NAMALWA (cell line): Measurements from ENCODE around the gene ARID5B.
"Not testable (repeated sequence)": the region's sequence is repeated elsewhere in the genome, so short reads cannot be mapped to it uniquely, and the experiment has no call there.

ENCODE experiments used
- DNase-seq: peaks from one replicate; pipeline ENCODE4 v3.0.0-alpha.2; 2015; ENCODE audit warnings: low spot score

ARID5B gene

DNA sequence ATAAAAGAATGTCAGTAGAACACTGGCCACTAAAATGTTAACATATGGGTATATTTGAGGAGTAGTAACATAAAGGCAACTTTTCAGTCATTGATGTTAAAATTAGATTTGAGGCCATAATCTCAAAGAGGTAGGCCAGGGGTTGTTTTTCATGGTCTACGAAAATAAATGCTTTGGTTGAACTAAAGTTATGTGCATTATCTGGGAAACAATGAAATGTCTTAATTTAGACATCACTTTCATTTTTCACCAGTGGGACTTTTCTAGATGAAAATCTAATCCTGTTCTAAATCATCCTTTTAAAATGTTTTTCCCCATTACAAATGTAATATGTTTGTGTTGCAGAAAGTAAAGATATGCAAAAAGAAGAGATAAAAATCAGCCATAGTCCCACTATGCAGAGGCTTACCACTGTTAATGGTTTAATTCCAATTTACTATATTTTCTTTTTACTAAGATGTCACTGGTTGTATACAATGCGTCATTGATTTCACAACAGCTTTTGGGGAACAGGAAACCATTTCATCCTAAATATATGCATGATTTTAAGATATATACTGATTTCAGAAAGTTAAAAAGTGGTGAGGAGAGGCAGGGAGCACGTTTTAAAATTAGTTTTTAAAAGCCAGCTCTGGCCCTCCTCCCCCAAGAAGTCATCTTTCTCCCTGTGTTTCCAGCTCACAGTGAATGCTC is 64.3 kb downstream of the ARID5B start:
- DNase-seq = no peak

DNA sequence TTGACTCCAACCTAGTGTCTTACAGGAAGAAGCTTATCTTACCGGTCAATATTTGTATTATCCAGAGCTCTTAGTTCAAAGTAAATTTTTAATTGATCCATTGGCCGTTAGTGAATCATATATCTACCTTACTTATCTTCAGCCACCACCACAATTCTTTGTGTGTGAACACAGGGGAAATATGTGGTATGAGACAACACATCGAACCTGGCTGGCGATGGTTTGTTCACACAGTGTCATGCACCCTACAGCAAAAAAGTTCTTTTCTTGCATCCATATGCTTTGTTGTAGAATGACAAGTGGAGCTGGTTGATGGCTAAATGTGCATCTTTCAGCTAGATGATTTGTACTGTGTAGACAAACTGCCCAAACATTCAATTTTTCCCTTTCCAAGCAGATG is 65.8 kb downstream of the ARID5B start:
- DNase-seq = no peak

DNA sequence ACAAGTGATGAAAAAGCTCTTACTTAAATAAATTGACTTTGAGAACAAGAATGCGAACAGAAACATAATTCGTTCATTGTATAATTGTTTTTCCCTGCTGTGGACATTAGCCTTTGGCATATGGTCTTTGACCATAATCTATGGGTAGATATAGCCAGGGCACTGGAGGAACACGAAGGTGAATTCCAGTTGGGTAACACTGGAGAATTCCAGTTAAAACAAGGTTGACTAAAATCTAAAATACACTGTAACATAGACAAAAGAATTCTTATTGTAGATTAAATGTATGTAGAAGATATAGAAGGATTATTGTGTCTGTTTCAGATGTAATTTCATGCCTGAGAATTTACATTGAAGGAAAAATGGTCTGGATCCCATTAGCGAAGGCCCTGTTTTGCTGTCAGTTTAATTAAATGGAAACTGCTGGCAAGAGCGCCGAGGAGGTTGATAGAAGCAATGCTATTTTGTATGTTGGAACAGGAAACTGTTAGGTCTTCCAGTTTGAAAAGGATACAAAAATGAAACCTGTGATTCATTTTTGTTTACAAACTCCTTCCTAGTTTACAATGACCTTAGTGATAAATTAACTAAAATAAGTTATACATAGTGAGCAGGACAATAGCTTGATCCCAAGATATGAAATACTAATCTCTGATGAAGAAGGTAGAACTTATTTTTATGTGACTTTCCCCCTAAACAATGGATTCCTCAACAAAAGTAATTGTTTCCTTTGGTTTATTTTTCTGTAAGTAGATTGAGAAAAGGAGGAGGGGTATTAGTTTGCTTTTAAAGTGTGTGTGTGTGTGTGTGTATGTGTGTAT is 68.9 kb downstream of the ARID5B start:
- DNase-seq = no peak

DNA sequence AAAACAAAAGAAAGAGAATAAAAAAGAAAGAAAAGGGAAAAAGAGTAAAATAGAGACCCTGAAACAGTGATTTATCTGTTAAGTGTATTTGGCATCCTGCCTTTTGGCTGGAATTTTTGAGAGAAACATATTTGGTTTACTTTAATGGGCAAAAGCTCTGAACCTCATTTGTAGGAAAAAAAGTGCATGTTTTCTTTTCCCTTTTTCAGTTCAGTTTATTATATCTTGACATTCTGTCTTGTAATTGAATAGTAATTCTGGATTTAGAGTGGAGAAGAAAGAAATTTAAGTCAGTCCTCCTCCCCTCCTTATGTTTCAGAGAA is 69.5 kb downstream of the ARID5B start:
- DNase-seq = no peak

DNA sequence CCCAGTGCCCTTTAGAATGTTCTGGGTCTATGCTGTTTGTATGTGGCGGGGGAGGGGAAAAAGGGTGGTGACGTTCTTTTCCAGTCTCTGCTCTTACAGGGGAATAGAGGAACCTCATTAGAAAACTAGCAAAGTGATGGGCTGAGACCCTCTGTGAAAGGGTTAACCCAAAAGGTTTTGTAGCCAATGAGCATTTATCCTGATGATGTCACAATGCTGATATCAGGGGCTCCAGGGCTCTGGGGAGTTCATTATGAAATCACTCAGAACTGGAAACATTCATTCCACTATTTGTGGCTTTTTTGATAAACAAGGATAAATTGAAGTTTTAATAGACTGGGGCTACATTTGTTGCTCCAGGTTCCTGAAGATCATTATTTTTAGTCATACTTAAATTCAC is 71.7 kb downstream of the ARID5B start:
- DNase-seq = no peak

DNA sequence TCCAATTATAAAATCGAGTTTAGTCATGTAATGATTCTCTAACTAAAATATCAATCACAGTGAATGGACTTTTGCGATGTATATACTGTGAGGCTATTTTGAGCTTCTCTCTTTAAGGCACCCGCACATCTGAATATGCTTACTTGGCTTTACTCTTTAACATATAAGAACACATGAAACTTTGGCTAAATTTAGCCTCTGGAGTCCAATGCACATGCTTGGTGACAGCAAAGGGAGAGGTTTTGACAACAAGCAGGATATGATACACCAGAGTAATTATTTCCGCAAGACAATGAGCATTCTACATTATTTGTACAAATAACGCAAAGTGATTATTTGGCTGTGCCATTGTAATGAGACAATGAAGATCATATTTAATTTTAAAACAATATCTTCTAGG is 72.4 kb downstream of the ARID5B start:
- peak; percentile 56 for DNase-seq

DNA sequence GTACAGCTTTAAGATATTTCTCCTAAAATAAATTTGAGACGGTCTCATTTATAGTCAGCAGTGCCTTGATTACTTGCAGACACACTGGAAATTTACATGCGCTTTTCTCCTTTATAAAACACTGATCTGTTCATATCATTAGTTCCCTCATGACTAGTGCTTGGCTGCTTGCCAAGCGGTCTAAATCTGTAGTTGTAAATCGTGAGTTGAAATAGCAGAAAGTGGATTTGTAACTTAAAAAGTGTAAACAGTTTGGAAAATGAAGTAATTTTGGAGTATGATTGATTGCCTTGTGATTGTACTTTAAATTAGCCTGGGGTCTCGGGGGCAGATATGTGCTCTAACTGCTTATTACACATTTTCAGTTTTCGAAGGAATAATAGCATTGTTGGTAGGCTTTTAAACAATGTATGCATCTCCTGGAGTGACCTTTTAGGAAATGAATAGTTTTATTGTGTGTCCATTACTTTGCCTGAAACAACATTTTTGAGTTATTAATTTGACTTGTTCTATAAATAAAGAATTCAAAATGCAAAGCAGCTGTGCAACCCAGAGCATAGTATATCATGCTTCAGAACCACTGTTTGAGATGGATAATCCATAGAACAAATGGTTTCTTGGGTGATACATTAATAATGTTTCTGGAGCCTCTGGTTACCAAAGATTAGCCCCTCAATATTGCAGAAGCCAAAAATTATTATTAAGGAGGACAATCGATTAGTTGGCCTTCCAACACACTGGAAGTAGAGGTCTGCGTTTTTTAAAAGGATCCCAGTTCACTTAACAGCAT is 73.3 kb downstream of the ARID5B start:
- peak; percentile 82 for DNase-seq

DNA sequence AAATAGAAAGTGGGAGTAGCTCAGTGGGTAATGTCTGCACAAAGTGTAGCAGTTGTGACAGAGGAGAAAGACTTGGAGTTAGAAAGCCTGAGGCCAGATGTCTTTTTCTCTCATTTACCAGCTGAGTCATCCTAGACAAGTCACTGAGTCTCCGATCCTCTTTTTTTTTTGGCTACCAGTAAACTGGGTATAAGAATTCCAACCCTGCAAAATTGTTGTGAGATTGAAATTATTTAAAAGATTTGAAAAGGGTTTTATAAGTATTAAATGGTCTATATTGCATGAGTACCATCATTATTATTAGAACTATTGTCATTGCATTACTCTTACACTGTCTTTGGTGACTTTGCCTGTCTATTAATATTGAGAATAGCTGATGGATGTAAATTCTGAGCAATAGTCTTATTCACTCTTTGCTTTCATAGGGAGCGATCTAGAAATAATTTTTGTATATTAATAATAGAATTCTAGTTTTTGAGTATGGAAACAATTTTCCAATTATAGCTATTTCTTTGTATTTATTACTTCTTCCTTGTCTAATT is 74.0 kb downstream of the ARID5B start:
- peak; percentile 56 for DNase-seq

DNA sequence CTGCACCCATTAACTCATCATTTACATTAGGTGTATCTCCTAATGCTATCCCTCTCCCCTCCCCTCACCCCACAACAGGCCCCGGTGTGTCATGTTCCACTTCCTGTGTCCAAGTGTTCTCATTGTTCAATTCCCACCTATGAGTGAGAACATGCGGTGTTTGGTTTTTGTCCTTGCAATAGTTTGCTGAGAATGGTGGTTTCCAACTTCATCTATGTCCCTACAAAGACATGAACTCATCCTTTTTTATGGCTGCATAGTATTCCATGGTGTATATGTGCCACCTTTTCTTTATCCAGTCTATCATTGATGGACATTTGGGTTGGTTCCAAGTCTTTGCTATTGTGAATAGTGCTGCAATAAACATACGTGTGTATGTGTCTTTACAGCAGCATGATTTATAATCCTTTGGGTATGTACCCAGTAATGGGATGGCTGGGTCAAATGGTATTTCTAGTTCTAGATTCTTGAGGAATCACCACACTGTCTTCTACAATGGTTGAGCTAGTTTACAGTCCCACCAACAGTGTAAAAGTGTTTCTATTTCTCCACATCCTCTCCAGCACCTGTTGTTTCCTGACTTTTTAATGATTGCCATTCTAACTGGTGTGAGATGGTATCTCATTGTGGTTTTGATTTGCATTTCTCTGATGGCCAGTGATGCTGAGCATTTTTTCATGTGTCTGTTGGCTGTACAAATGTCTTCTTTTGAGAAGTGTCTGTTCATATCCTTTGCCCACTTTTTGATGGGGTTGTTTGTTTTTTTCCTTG is 75.6 kb downstream of the ARID5B start:
- DNase-seq = not testable (repeated sequence)

DNA sequence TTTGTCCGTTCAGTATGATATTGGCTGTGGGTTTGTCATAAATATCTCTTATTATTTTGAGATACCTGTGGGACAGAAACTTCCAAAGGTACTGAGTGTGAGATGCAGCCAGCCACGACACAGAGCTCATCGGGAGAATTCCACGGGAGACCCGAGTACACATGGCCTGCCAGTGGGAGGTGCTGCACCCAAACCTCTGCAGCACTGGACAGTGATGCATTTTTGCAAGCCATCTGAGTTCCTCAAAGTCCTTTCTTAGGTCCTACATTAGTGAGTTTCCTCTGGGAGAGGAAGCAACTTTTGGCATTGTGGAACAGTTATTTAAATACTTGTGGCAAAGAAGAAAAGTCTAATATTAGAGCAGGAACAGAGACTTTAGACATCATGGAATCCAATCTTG is 77.5 kb downstream of the ARID5B start:
- DNase-seq = no peak

DNA sequence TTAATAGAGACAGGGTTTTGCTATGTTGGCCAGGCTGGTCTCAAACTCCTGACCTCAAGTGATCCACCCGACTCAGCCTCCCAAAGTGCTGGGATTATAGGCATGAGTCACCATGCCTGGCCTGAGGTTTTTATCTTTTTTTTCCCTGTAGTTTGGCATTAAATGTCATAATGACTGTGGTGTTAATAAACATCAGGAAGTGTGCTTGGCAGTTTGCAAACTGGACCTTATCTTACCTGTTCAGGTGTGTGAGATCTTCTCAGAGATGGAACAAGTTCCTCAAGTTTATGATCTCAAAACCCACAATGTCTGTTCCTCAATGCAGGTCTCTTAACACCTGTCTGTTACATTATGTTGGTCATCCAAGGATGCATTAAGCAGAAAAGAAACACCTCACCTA is 80.0 kb downstream of the ARID5B start:
- DNase-seq = no peak

DNA sequence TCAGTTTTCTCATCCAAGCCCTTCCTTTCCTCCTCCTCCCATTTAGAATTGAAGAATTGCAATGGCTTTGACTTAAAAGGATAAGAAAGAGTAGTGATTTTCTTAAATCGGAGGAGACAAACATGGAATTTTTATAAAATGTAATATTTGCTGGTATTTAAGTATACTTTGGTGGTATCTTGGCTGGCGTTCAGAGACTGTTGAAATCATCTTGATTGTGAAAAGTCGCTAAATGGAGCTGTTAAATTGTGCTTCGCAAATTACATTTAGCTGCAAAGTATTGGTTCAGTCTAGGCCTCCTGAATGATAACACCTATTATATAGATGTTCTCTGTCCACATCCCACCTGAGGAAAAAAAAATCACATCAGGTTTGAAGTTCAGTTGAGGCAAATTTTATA is 81.8 kb downstream of the ARID5B start:
- no peak for DNase-seq

DNA sequence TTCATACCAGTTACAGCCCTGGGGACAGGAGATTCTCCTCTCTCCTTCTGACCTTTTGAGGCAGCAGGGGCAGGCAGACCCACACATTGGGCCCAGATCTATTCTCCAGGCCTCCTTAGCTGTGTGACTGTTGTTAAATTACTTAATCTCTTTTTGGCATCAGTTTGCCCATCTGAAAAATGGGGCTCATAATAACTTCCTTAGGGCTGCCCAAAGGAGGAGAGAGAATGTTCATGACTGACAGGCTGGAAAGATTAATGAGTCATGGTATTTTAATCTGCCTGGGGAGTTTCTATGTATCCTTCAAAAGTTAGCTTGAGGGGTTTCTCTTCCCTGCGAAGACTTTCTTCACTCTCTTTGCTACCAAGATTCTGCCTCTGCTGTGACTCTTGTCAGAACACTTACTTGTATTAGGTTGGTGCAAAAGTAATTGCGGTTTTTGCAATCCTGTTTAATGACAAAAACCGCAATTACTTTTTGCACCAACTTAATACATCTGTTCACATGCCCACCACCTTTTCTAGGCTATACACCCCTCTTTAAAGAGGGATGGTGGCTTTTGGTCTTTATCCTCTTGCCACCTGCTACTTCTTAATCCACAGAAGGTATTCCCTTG is 83.4 kb downstream of the ARID5B start:
- no peak for DNase-seq

DNA sequence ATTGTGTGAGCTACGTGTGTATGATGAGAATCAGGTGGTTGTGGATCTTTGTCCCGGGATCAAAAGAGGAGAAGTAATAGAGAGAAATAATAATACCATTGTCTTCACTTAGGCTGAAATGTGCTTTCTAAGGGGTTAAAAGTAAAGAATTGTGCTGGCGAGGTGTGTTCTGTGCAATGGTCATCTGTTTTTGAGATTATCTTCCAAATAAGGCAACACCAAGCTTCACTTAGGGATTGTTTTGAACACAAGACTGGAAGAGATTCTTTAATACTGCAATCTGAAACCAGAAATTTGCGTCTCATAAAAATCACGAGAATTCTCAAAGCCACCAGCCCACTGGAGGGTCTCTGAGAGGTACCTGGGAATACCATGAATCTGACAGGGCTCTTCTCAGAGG is 84.2 kb downstream of the ARID5B start:
- DNase-seq = no peak

DNA sequence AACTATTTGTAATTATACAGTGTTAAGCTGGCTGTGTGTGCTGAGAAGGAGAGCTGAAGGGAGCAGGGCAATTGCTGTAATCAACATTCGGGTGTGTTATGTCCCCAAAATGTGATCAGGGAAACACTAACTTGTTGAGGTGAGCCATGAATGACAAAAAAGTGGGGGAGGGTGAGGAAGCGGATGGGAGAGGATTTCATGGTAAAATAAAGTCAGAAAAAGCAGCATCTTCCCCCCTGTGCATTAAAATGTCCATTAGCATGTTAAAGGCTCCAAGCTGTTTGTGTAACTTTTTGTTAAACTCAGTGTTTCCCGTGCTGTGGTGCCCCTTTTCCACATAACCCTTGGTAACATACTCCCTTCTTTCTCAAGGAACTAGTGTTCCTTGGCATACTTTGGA is 84.9 kb downstream of the ARID5B start:
- no peak for DNase-seq

DNA sequence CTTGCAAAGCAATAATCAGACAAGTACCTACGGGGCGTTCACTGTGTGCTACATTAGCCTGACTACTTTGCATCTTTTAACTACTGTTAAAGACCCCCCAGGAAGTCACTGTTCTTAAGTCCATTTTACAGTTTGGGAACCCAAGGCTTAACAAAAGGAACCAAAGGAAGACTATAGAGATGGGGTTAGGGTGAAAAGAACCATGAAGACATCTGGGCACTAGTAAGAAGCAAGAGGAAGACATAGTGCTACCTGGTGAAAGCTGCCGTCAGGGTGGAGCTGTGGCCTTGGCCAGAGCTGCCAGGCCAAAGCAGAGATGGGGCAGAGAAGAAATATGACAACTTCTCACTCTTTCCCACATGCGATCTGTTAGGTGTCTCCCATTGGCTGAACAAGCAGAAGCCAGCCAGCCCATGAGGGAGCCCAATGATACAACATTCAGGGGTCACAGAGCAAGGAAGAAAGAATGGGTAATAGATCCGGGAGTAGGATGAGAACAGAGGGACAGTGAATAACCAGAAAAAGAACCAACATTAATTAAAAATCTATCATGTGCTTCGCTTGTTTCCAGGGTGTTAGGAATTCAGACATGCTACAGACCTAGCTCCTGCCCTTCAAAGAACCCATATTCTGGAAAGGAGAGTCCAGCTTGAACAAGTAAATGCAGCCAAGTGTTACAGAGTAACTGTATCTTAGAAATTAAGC is 85.4 kb downstream of the ARID5B start:
- DNase-seq = peak; percentile 48

DNA sequence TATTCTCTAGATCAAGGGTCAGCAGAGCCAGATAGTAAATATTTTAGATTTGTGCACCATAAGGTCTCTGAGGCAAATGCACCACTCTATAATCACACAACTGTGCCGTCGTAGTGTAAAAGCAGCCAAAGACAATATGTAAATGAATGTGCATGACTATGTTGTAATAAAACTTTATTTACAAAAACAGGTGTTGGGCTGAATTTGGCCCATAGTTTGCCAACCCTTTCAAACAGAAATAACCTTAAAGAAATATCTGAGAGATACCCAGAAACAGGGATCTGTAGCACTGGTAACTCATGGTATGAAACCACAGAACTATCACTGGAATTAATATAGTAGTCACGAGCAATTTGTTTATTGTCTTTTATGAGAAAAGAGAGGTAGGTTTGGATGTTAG is 86.0 kb downstream of the ARID5B start:
- DNase-seq = peak; percentile 71

DNA sequence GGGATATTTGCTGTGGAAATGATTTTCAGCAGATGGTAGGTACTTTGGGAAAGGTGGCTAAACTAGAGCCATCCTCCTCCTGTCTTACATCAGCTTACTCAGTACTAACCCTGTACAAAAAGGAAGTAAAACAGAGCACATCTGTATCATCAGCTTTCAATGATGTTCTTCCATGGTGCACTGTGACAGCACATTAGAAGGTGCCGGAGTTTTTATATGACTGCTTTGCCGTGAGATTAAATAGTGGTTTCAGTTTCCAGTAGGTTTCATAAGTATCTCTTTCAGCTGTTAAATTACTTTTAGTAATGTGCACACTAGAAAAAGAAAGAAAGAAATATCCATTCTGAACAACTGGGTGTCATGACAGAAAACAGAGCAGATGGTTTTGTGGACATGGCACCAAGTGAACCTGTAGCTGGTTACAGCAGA is 86.5 kb downstream of the ARID5B start:
- peak; percentile 91 for DNase-seq

DNA sequence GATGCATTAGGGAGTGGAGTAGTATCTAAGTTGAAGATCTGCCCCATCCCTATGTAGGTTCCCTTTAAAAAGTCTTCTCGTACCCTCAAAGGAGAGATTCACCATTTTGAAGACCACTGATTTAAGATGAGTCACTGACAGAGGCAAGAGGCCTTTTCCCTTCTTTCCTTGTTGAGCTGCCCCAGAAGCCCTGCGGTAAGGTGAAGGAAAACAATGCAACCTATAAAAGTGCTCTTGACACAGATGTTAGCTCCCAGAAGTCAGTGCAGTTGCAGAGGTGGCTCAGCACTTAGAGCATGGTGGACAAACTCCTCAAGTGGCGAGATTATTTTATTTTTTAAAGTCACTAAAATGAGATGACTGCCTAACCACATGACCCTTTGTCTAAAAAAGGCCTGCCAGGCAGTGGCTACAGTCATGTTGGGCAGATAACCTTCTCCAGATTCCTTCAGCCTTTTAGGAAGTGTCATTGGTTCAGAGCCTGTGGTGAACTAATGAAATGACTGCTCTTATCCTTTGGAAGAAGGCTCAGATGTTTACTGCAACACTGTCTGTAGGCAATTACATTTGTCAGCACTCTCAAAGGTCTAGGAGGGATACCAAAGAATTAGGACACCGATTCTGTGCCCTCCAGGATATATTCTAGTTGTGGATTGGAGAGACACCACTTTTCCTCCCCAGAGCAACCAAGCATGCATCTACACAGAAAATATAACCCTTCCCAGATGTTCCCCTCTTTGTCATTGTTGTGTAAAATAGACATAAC is 88.7 kb downstream of the ARID5B start:
- no peak for DNase-seq

DNA sequence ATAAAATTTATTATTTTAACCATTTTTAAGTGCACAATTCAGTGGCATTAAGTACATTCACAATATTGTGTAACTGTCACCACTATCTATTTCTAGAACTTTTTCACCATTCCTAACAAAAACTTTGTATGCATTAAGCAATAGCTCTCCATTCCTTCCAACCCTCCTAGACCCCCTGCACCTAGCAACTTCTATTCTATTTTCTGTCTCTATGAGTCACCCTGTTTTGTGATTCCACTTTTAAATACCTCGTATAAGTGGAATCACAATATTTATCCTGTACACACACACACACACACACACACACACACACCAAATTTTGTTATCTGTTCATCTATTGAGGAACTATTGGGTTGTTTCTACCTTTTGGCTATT is 89.2 kb downstream of the ARID5B start:
- DNase-seq = no peak
